H1 (cell line): ENCODE results near the gene CYB5R3. TPM values are rescaled to one million over a fixed set of nuclear protein-coding genes. Genes with fewer than 3 reads are reported as not detected.

Source experiments
- BACH1 ChIP-seq: IDR thresholded peaks from 2 replicates; pipeline ENCODE4 v1.6.1; 2012; ENCODE audit warnings: low read length, improper control_type of control experiment
- CEBPB ChIP-seq: IDR thresholded peaks from 2 replicates; pipeline ENCODE4 v1.6.1; 2012; ENCODE audit warnings: low read depth, low read length
- HDAC2 ChIP-seq, 2 experiments: fragments of 300-600 bp in 1 of 2; sonication (generic) in 1 of 2; IDR thresholded peaks; 2 replicates each; pipeline ENCODE4 v1.6.1; 2011 to 2012; ENCODE audit warnings: low read depth in 2 of 2, low read length in 2 of 2, mild to moderate bottlenecking in 2 of 2, moderate library complexity in 2 of 2, borderline replicate concordance in 1 of 2, inconsistent platforms in 1 of 2
- HDAC6 ChIP-seq: IDR thresholded peaks from one replicate; pipeline ENCODE4 v1.7.1; 2012; ENCODE audit warnings: low read depth, mild to moderate bottlenecking, inconsistent platforms, low read length, moderate library complexity
- KDM5A ChIP-seq: fragments of 200-600 bp; IDR thresholded peaks from 2 replicates; pipeline ENCODE4 v1.7.1; 2012; ENCODE audit warnings: mild to moderate bottlenecking, low read length, inconsistent platforms, mixed read lengths
- RAD21 ChIP-seq, 2 experiments: IDR thresholded peaks in 1 of 2; conservative IDR thresholded peaks in 1 of 2; 2 replicates each; pipeline ENCODE4 v1.6.1; 2011; ENCODE audit warnings: low read depth in 2 of 2, low read length in 2 of 2, improper control_type of control experiment in 1 of 2, inconsistent platforms in 1 of 2, mild to moderate bottlenecking in 1 of 2, moderate library complexity in 1 of 2
- TCF12 ChIP-seq: IDR thresholded peaks from 2 replicates; pipeline ENCODE4 v1.6.1; 2011; ENCODE audit warnings: low read depth, mild to moderate bottlenecking, low read length
- polyA plus RNA-seq, 7 experiments: library from polyadenylated mRNA; depleted of rRNA in 3 of 7; stranded (reverse) in 5 of 7; unstranded in 2 of 7; fragments of >200 nt in 5 of 7; fragments of 200-250 nt in 2 of 7; gene quantifications; 1 replicate in 5 of 7; 2 replicates in 1 of 7; 4 replicates in 1 of 7; pipeline versions ENCODE4 v1.2.1 to v1.2.3, GENCODE V29; 2011 to 2013; ENCODE audit warnings: missing spikeins in 2 of 7, mixed read lengths in 2 of 7
- total RNA-seq: library from RNA; stranded (reverse); fragmentation: NEBNext Ultra II Directional; extraction: Animal tissue kit (Norgen Biotek cat#: 25700); gene quantifications from 2 replicates; pipeline ENCODE4 v1.2.1, GENCODE V29; 2021
- TF ChIP-seq, protein P1 (sequence below): fragments of 300-600 bp; sonication (generic); IDR thresholded peaks from 2 replicates; pipeline ENCODE4 v1.7.1; 2012; ENCODE audit warnings: low read length, moderate library complexity, mild to moderate bottlenecking, inconsistent platforms; ENCODE audit not compliant: insufficient replicate concordance
- TF ChIP-seq, protein P2 (sequence below): IDR thresholded peaks from 2 replicates; pipeline ENCODE4 v1.6.1; 2012; ENCODE audit warnings: inconsistent platforms

Gene CYB5R3
- total and polyA plus RNA-seq, 2 of the 8 experiments (the other 6 are each of a cell fraction or from before 2014, with no cell fraction given), result 75.3 to 113 TPM

DNA sequence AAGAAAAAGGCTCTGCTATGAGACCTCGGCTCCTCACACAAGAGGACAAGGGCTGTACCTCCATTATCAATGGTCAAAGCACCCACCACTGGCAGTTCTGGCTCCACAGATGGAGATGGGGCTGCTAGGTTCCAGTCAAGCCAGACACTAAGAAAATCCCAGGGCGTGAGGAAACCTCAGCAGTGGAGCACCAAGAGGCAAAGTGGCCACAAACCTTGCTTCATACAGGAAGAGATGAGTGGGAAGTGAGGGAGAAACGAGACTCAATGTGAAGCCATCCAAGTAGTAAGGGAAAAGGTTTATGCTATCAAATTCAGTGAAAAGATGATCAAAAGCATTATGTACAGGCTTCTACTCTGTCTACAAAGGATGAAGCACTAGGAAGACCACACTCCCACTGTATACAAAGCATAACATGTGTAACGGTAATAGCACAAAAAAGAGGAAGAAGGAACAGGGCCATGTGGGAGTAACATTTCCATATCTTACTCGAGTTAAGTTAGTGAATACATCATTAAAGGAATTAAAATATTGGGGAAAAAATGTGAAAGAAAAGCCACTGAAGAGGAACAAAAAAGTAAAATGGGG is 61.5 kb downstream of the CYB5R3 start (continued):
- TF ChIP-seq, protein P1, sequence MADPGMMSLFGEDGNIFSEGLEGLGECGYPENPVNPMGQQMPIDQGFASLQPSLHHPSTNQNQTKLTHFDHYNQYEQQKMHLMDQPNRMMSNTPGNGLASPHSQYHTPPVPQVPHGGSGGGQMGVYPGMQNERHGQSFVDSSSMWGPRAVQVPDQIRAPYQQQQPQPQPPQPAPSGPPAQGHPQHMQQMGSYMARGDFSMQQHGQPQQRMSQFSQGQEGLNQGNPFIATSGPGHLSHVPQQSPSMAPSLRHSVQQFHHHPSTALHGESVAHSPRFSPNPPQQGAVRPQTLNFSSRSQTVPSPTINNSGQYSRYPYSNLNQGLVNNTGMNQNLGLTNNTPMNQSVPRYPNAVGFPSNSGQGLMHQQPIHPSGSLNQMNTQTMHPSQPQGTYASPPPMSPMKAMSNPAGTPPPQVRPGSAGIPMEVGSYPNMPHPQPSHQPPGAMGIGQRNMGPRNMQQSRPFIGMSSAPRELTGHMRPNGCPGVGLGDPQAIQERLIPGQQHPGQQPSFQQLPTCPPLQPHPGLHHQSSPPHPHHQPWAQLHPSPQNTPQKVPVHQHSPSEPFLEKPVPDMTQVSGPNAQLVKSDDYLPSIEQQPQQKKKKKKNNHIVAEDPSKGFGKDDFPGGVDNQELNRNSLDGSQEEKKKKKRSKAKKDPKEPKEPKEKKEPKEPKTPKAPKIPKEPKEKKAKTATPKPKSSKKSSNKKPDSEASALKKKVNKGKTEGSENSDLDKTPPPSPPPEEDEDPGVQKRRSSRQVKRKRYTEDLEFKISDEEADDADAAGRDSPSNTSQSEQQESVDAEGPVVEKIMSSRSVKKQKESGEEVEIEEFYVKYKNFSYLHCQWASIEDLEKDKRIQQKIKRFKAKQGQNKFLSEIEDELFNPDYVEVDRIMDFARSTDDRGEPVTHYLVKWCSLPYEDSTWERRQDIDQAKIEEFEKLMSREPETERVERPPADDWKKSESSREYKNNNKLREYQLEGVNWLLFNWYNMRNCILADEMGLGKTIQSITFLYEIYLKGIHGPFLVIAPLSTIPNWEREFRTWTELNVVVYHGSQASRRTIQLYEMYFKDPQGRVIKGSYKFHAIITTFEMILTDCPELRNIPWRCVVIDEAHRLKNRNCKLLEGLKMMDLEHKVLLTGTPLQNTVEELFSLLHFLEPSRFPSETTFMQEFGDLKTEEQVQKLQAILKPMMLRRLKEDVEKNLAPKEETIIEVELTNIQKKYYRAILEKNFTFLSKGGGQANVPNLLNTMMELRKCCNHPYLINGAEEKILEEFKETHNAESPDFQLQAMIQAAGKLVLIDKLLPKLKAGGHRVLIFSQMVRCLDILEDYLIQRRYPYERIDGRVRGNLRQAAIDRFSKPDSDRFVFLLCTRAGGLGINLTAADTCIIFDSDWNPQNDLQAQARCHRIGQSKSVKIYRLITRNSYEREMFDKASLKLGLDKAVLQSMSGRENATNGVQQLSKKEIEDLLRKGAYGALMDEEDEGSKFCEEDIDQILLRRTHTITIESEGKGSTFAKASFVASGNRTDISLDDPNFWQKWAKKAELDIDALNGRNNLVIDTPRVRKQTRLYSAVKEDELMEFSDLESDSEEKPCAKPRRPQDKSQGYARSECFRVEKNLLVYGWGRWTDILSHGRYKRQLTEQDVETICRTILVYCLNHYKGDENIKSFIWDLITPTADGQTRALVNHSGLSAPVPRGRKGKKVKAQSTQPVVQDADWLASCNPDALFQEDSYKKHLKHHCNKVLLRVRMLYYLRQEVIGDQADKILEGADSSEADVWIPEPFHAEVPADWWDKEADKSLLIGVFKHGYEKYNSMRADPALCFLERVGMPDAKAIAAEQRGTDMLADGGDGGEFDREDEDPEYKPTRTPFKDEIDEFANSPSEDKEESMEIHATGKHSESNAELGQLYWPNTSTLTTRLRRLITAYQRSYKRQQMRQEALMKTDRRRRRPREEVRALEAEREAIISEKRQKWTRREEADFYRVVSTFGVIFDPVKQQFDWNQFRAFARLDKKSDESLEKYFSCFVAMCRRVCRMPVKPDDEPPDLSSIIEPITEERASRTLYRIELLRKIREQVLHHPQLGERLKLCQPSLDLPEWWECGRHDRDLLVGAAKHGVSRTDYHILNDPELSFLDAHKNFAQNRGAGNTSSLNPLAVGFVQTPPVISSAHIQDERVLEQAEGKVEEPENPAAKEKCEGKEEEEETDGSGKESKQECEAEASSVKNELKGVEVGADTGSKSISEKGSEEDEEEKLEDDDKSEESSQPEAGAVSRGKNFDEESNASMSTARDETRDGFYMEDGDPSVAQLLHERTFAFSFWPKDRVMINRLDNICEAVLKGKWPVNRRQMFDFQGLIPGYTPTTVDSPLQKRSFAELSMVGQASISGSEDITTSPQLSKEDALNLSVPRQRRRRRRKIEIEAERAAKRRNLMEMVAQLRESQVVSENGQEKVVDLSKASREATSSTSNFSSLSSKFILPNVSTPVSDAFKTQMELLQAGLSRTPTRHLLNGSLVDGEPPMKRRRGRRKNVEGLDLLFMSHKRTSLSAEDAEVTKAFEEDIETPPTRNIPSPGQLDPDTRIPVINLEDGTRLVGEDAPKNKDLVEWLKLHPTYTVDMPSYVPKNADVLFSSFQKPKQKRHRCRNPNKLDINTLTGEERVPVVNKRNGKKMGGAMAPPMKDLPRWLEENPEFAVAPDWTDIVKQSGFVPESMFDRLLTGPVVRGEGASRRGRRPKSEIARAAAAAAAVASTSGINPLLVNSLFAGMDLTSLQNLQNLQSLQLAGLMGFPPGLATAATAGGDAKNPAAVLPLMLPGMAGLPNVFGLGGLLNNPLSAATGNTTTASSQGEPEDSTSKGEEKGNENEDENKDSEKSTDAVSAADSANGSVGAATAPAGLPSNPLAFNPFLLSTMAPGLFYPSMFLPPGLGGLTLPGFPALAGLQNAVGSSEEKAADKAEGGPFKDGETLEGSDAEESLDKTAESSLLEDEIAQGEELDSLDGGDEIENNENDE, result no peak
- TF ChIP-seq KDM5A (no peak), RAD21 (IDR thresholded peaks at IDR 0.05 in 1 of 2, conservative IDR thresholded peaks at IDR 0.05 in 1 of 2; ENCODE audit: low read depth in 2 of 2, low read length in 2 of 2) (no peak), TCF12 (no peak), CEBPB (no peak), HDAC2 (IDR thresholded peaks at IDR 0.05; ENCODE audit: borderline replicate concordance in 1 of 2, low read depth in 2 of 2, low read length in 2 of 2) (no peak), BACH1 (no peak), HDAC6 (no peak)
- TF ChIP-seq, protein P2, sequence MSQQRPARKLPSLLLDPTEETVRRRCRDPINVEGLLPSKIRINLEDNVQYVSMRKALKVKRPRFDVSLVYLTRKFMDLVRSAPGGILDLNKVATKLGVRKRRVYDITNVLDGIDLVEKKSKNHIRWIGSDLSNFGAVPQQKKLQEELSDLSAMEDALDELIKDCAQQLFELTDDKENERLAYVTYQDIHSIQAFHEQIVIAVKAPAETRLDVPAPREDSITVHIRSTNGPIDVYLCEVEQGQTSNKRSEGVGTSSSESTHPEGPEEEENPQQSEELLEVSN, result no peak
